Breast epithelium (tissue), 4 donors: ENCODE data around the gene CCDC171. TPM values are rescaled to one million over a fixed set of nuclear protein-coding genes. Genes with fewer than 3 reads are reported as not detected.
"Not testable (repeated sequence)": the region's sequence is repeated elsewhere in the genome, so short reads cannot be mapped to it uniquely, and the experiment has no call there.

Experiments
- DNase-seq, 2 donors: peaks; one replicate each; pipeline ENCODE4 v3.0.0-alpha.2; 2019; ENCODE audit warnings: low spot score in 2 of 2
- H3K27ac ChIP-seq, 2 donors: fragments of 200-600 bp; sonication (generic) in 1 of 2; one replicate each; pipeline ENCODE4 v1.5.1; 2016 to 2019; ENCODE audit warnings: mild to moderate bottlenecking in 1 of 2
- H3K27me3 ChIP-seq, 2 donors: fragments of 200-600 bp; sonication (generic) in 1 of 2; one replicate each; pipeline versions ENCODE4 v1.5.1 to v1.6.0; 2017 to 2019; ENCODE audit warnings: control low read depth in 1 of 2, mild to moderate bottlenecking in 1 of 2
- H3K36me3 ChIP-seq: fragments of 200-600 bp; one replicate; pipeline ENCODE4 v1.5.1; 2019
- H3K4me1 ChIP-seq, 2 donors: fragments of 200-600 bp; sonication (generic); one replicate each; pipeline ENCODE4 v1.5.1; 2016 to 2019; ENCODE audit warnings: control low read depth in 1 of 2
- H3K4me3 ChIP-seq, 3 donors: fragments of 200-600 bp; sonication (generic); 1 replicate in 2 of 3; 2 replicates in 1 of 3; pipeline ENCODE4 v1.5.1; 2016 to 2019; ENCODE audit warnings: mild to moderate bottlenecking in 3 of 3, moderate library complexity in 2 of 3
- H3K9me3 ChIP-seq, 2 donors: fragments of 200-600 bp; sonication (generic) in 1 of 2; one replicate each; pipeline ENCODE4 v1.5.1; 2016 to 2019; ENCODE audit warnings: control low read depth in 1 of 2
- POLR2A ChIP-seq: fragments of 450-650 bp; IDR thresholded peaks from one replicate; pipeline ENCODE4 v1.6.1; 2016; ENCODE audit warnings: antibody characterized with exemption, mild to moderate bottlenecking, moderate library complexity
- POLR2AphosphoS5 ChIP-seq, 3 donors: sonication (generic); formaldehyde crosslinking; IDR thresholded peaks; one replicate each; pipeline ENCODE4 v1.6.1; 2017; ENCODE audit warnings: antibody characterized with exemption in 3 of 3
- intact Hi-C: fragments of 100-400 bp; cut with DNase I; formaldehyde crosslinking; loops from one replicate; pipeline ENCODE4 v1.15.1; 2023; ENCODE audit warnings: low total_unique reads
- total RNA-seq, 3 donors: library from RNA; depleted of rRNA; stranded (reverse); fragments of >200 nt; gene quantifications; one replicate each; pipeline ENCODE4 v1.1.0, GENCODE V29; 2016
- TF ChIP-seq, protein P1 (sequence below), 3 donors: fragments of 450-650 bp; IDR thresholded peaks; one replicate each; pipeline ENCODE4 v1.5.1; 2016 to 2017; ENCODE audit warnings: antibody characterized with exemption in 3 of 3, mild to moderate bottlenecking in 3 of 3, moderate library complexity in 3 of 3

The CCDC171 gene
- total RNA-seq, 3 donors from 2014 or later = 4.8 to 8.8 (median 5.6) TPM

DNA sequence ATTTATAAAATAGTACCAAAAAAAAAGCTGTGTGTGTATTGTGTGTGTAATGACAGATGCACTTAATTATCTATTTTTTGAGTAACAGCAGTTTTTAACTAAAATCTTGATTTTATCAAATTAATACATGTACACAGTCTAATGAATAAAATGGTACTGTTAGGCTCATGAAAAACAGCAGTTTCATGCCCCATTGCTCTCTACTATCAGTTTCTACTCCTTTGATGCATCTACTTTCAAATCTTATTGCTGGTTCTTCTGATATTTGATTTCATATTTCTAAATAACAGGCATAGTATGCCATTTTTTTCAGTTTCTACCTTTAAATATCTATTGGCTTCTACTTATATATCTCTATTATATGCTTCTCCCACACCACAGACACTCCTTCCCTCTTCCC lies 117.4 kb downstream of the CCDC171 start:
- H3K4me3 ChIP-seq = no peak overlapping the region
- intact Hi-C loops = no loop called here
- no peak overlapping the region for H3K27ac ChIP-seq
- H3K36me3 ChIP-seq = no peaks in the 10 kb centered on the region
- H3K4me1 ChIP-seq = no peaks in the 10 kb centered on the region
- no peaks in the 10 kb centered on the region for H3K27me3 ChIP-seq
- TF ChIP-seq POLR2AphosphoS5 (IDR thresholded peaks at IDR 0.05) (no peak), POLR2A (no peak)
- TF ChIP-seq, protein P1, sequence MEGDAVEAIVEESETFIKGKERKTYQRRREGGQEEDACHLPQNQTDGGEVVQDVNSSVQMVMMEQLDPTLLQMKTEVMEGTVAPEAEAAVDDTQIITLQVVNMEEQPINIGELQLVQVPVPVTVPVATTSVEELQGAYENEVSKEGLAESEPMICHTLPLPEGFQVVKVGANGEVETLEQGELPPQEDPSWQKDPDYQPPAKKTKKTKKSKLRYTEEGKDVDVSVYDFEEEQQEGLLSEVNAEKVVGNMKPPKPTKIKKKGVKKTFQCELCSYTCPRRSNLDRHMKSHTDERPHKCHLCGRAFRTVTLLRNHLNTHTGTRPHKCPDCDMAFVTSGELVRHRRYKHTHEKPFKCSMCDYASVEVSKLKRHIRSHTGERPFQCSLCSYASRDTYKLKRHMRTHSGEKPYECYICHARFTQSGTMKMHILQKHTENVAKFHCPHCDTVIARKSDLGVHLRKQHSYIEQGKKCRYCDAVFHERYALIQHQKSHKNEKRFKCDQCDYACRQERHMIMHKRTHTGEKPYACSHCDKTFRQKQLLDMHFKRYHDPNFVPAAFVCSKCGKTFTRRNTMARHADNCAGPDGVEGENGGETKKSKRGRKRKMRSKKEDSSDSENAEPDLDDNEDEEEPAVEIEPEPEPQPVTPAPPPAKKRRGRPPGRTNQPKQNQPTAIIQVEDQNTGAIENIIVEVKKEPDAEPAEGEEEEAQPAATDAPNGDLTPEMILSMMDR (IDR thresholded peaks at IDR 0.05) = no peak
- DNase-seq = no peak
- H3K9me3 ChIP-seq = peaks cover 4% of the 10 kb centered on the region in 2 donors

DNA sequence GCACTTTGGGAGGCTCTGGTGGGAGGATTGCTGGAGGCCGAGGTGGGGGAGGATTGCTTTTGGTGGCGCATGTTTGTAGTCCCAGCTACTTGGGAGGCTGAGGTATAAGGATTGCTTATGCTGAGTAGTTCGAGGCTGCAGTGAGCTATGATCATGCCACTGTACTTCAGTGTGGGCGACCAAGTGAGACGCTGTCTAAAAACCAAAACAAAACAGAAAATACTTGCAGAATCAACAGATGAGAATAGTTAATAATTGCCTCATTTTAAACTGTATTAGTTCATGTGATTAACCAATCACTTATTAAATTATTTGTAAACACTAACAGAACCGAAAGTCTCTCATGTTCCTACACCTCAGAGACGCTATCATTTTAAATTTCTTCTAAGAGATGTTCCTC lies 118.1 kb downstream of the CCDC171 start:
- TF ChIP-seq POLR2A = no peak
- TF ChIP-seq, protein P1 (IDR thresholded peaks at IDR 0.05) = no peak
- TF ChIP-seq POLR2AphosphoS5 (IDR thresholded peaks at IDR 0.05) = no peak
- peaks cover 4% of the 10 kb centered on the region in 2 donors for H3K9me3 ChIP-seq
- intact Hi-C loops = no loop called here
- H3K27me3 ChIP-seq = no peaks in the 10 kb centered on the region
- H3K36me3 ChIP-seq = no peaks in the 10 kb centered on the region
- H3K27ac ChIP-seq = no peak overlapping the region
- H3K4me1 ChIP-seq = no peaks in the 10 kb centered on the region
- DNase-seq = no peak
- no peak overlapping the region for H3K4me3 ChIP-seq

- Histone ChIP-seq H3K4me1 (no peaks in the 10 kb centered on the region), H3K9me3 (no peaks in the 10 kb centered on the region), H3K27me3 (no peaks in the 10 kb centered on the region), H3K27ac (no peak overlapping the region), H3K4me3 (no peak overlapping the region), H3K36me3 (no peaks in the 10 kb centered on the region)
- no peak for DNase-seq
- TF ChIP-seq POLR2A = no peak
- TF ChIP-seq POLR2AphosphoS5 (IDR thresholded peaks at IDR 0.05) = no peak
- TF ChIP-seq, protein P1 (IDR thresholded peaks at IDR 0.05) = no peak
- intact Hi-C loops = no loop called here
These were observed 140.9 kb downstream of the CCDC171 start for GRCh38 chr9:15693701-15694100.

- TF ChIP-seq, protein P1 (IDR thresholded peaks at IDR 0.05) = no peak
- TF ChIP-seq POLR2AphosphoS5 (IDR thresholded peaks at IDR 0.05) (no peak), POLR2A (no peak)
- intact Hi-C loops = no loop called here
- Histone ChIP-seq H3K4me3 (no peak overlapping the region), H3K27me3 (no peaks in the 10 kb centered on the region), H3K36me3 (no peaks in the 10 kb centered on the region), H3K27ac (no peak overlapping the region), H3K4me1 (no peaks in the 10 kb centered on the region), H3K9me3 (no peaks in the 10 kb centered on the region)
- no peak for DNase-seq
These were observed 144.1 kb downstream of the CCDC171 start for GRCh38 chr9:15696979-15697378.

- no peak for TF ChIP-seq POLR2AphosphoS5 (IDR thresholded peaks at IDR 0.05)
- TF ChIP-seq, protein P1 (IDR thresholded peaks at IDR 0.05) = no peak
- TF ChIP-seq POLR2A = no peak
- no peak overlapping the region for H3K27ac ChIP-seq
- DNase-seq = no peak
- no peak overlapping the region for H3K4me3 ChIP-seq
- no peaks in the 10 kb centered on the region for H3K4me1 ChIP-seq
- intact Hi-C loops = no loop called here
- no peaks in the 10 kb centered on the region for H3K27me3 ChIP-seq
- H3K9me3 ChIP-seq = no peaks in the 10 kb centered on the region
- no peaks in the 10 kb centered on the region for H3K36me3 ChIP-seq
These were observed 144.6 kb downstream of the CCDC171 start for GRCh38 chr9:15697446-15697851.

GRCh38 chr9:15699876-15700559 lies 147.2 kb downstream of the CCDC171 start:
- H3K4me1 ChIP-seq, H3K36me3 ChIP-seq, H3K9me3 ChIP-seq, DNase-seq, intact Hi-C loops, H3K27me3 ChIP-seq, H3K27ac ChIP-seq, H3K4me3 ChIP-seq: not testable (repeated sequence)
